ENCODE results near the gene PLPP7. TPM values are rescaled to one million over a fixed set of nuclear protein-coding genes. Genes with fewer than 3 reads are reported as not detected.
A peak's percentile ranks its signal among the peaks of the same experiment; 100 is the strongest.
"Not testable (repeated sequence)": the region's sequence is repeated elsewhere in the genome, so short reads cannot be mapped to it uniquely, and the experiment has no call there.

PLPP7 gene
- total RNA-seq, 1 donor from 2014 or later, result 0.20 TPM

GRCh38 chr9:131349881-131350563 lies 60.5 kb downstream of the PLPP7 start:
- TF ChIP-seq EZH2 (IDR thresholded peaks at IDR 0.05; ENCODE audit: insufficient read depth, low read length) (no peak), CTCF (IDR thresholded peaks at IDR 0.05; ENCODE audit: insufficient read depth, low read depth, low read length) (peak; percentile 72)
- Histone ChIP-seq H3K36me3 (ENCODE audit: insufficient read depth, low read length) (no peaks in the 10 kb centered on the region), H3K4me2 (ENCODE audit: low read length) (peak overlapping the region; percentile 96), H3K9ac (ENCODE audit: low read length) (peak overlapping the region; percentile 57), H3K4me3 (ENCODE audit: insufficient read depth, low read depth, low read length) (peak overlapping the region; percentile 46), H2AFZ (ENCODE audit: low read depth, low read length) (peak overlapping the region; percentile 98), H3K27me3 (ENCODE audit: insufficient read depth, low read length) (no peaks in the 10 kb centered on the region), H4K20me1 (ENCODE audit: insufficient read depth, low read length) (no peaks in the 10 kb centered on the region), H3K9me3 (ENCODE audit: insufficient read depth, low read depth, low read length) (no peaks in the 10 kb centered on the region), H3K4me1 (ENCODE audit: insufficient read depth, low read length) (peaks cover 3% of the 10 kb centered on the region), H3K27ac (ENCODE audit: low read depth, low read length) (no peak overlapping the region), H3K79me2 (ENCODE audit: insufficient read depth, low read length) (no peaks in the 10 kb centered on the region)
- Mint-ChIP-seq H3K4me3 (ENCODE audit: unreplicated experiment) (no peak overlapping the region), H3K36me3 (ENCODE audit: low read depth, unreplicated experiment) (no peaks in the 10 kb centered on the region), H3K27me3 (ENCODE audit: low read depth, unreplicated experiment) (peaks cover 3% of the 10 kb centered on the region), H3K27ac (ENCODE audit: unreplicated experiment) (peak overlapping the region; percentile 5), H3K4me1 (ENCODE audit: low read depth, unreplicated experiment) (no peaks in the 10 kb centered on the region), H3K9me3 (ENCODE audit: unreplicated experiment) (peaks cover 2% of the 10 kb centered on the region)
- FAIRE-seq, result no peak
- DNase-seq (ENCODE audit: low read depth), result peak; percentile 61

- not testable (repeated sequence) for H3K27me3 ChIP-seq (ENCODE audit: insufficient read depth, low read length)
- peak overlapping the region; percentile 2 for H3K27ac Mint-ChIP-seq (ENCODE audit: unreplicated experiment)
Observed at GRCh38 chr9:131356479-131356878, 67.0 kb downstream of the PLPP7 start.

GRCh38 chr9:131358556-131358955 lies 69.0 kb downstream of the PLPP7 start:
- H3K36me3 Mint-ChIP-seq (ENCODE audit: low read depth, unreplicated experiment), result no peaks in the 10 kb centered on the region
- Histone ChIP-seq H3K36me3 (ENCODE audit: insufficient read depth, low read length) (no peaks in the 10 kb centered on the region), H3K79me2 (ENCODE audit: insufficient read depth, low read length) (no peaks in the 10 kb centered on the region), H3K27me3 (ENCODE audit: insufficient read depth, low read length) (no peaks in the 10 kb centered on the region), H3K4me3 (ENCODE audit: insufficient read depth, low read depth, low read length) (no peak overlapping the region), H3K4me2 (ENCODE audit: low read length) (no peak overlapping the region), H3K27ac (ENCODE audit: low read depth, low read length) (no peak overlapping the region), H2AFZ (ENCODE audit: low read depth, low read length) (no peak overlapping the region), H3K4me1 (ENCODE audit: insufficient read depth, low read length) (peaks cover 3% of the 10 kb centered on the region), H3K9me3 (ENCODE audit: insufficient read depth, low read depth, low read length) (no peaks in the 10 kb centered on the region), H3K9ac (ENCODE audit: low read length) (no peak overlapping the region), H4K20me1 (ENCODE audit: insufficient read depth, low read length) (no peaks in the 10 kb centered on the region)
- no peaks in the 10 kb centered on the region for H3K27me3 Mint-ChIP-seq (ENCODE audit: low read depth, unreplicated experiment)
- no peak for DNase-seq (ENCODE audit: low read depth)
- H3K9me3 Mint-ChIP-seq (ENCODE audit: unreplicated experiment), result no peaks in the 10 kb centered on the region
- FAIRE-seq, result no peak
- no peak overlapping the region for H3K4me3 Mint-ChIP-seq (ENCODE audit: unreplicated experiment)
- TF ChIP-seq CTCF (IDR thresholded peaks at IDR 0.05; ENCODE audit: insufficient read depth, low read depth, low read length) (no peak), EZH2 (IDR thresholded peaks at IDR 0.05; ENCODE audit: insufficient read depth, low read length) (no peak)
- peaks cover 16% of the 10 kb centered on the region for H3K4me1 Mint-ChIP-seq (ENCODE audit: low read depth, unreplicated experiment)
- no peak overlapping the region for H3K27ac Mint-ChIP-seq (ENCODE audit: unreplicated experiment)

More at GRCh38 chr9:131356479-131356878, 67.0 kb downstream of the PLPP7 start:
- H3K4me2 ChIP-seq (ENCODE audit: low read length); DNase-seq (ENCODE audit: low read depth); H3K79me2 ChIP-seq (ENCODE audit: insufficient read depth, low read length); H3K4me3 ChIP-seq (ENCODE audit: insufficient read depth, low read depth, low read length); H2AFZ ChIP-seq (ENCODE audit: low read depth, low read length); H3K27ac ChIP-seq (ENCODE audit: low read depth, low read length); H3K36me3 Mint-ChIP-seq (ENCODE audit: low read depth, unreplicated experiment); H3K9me3 Mint-ChIP-seq (ENCODE audit: unreplicated experiment); FAIRE-seq; H3K4me3 Mint-ChIP-seq (ENCODE audit: unreplicated experiment); H3K4me1 ChIP-seq (ENCODE audit: insufficient read depth, low read length); H3K9ac ChIP-seq (ENCODE audit: low read length); H4K20me1 ChIP-seq (ENCODE audit: insufficient read depth, low read length); H3K36me3 ChIP-seq (ENCODE audit: insufficient read depth, low read length); H3K27me3 Mint-ChIP-seq (ENCODE audit: low read depth, unreplicated experiment); H3K9me3 ChIP-seq (ENCODE audit: insufficient read depth, low read depth, low read length): not testable (repeated sequence)
- peaks cover 14% of the 10 kb centered on the region for H3K4me1 Mint-ChIP-seq (ENCODE audit: low read depth, unreplicated experiment)

Other genes with a start within 250 kb of the PLPP7 start
- 20.2 and 23.7 TPM in 2 replicates for gene AIF1L, start 193.2 kb upstream of the PLPP7 start, total RNA-seq
- gene NUP214, start 164.1 kb upstream of the PLPP7 start, total RNA-seq, result 30.5 and 33.4 TPM in 2 replicates
- 0.73 and 1.1 TPM in 2 replicates for gene FAM78A, start 13.2 kb upstream of the PLPP7 start, total RNA-seq
- gene PRRC2B, start 104.4 kb downstream of the PLPP7 start, total RNA-seq, result 260 and 292 TPM in 2 replicates
- 29.0 and 34.8 TPM in 2 replicates for gene POMT1, start 213.2 kb downstream of the PLPP7 start, total RNA-seq
- 11.9 and 15.4 TPM in 2 replicates for gene UCK1, start 241.5 kb downstream of the PLPP7 start, total RNA-seq

All from astrocyte (in vitro differentiated cells and primary cell).